Pancreas (tissue), 10 donors: Measurements from ENCODE around the gene CDIPT. TPM values are rescaled to one million over a fixed set of nuclear protein-coding genes. Genes with fewer than 3 reads are reported as not detected.

Source experiments
- ATAC-seq, 4 donors: fragments of 200-7000 bp; cut with Tn5 transposase; one replicate each; pipeline versions ENCODE4 v1.8.0 to v1.9.1; 2020; ENCODE audit warnings: mild to moderate bottlenecking in 4 of 4, moderate library complexity in 4 of 4
- DNase-seq, 6 donors: peaks; one replicate each; pipeline ENCODE4 v3.0.0-alpha.2; 2020
- FAIRE-seq: peaks from 2 replicates; lab custom pipeline; 2012; peaks lifted over from hg19 to GRCh38; lab: Jason Lieb, UNC
- H3K27ac ChIP-seq, 4 donors: fragments of 200-600 bp; sonication (generic); 1 replicate in 3 of 4; 2 replicates in 1 of 4; pipeline versions ENCODE4 v1.5.0 to v1.8.0; 2020
- H3K27me3 ChIP-seq, 4 donors: fragments of 200-600 bp; one replicate each; pipeline ENCODE4 v1.8.0; 2021
- H3K36me3 ChIP-seq, 3 donors: fragments of 200-600 bp; sonication (generic) in 1 of 3; one replicate each; pipeline versions ENCODE4 v1.5.0 to v1.8.0; 2020 to 2021
- H3K4me1 ChIP-seq, 3 donors: fragments of 200-600 bp; one replicate each; pipeline ENCODE4 v1.8.0; 2021
- H3K4me3 ChIP-seq, 4 donors: fragments of 200-600 bp; sonication (generic) in 2 of 4; one replicate each; pipeline versions ENCODE4 v1.5.0 to v1.8.0; 2020 to 2021
- H3K9me3 ChIP-seq, 4 donors: fragments of 200-600 bp; one replicate each; pipeline ENCODE4 v1.8.0; 2021
- WGBS, 2 donors: extraction: QIAGEN DNeasy Blood & Tissue Kit; methylation state at CpG; one replicate each; pipeline ENCODE4 v1.1.7; 2013; 5-methylcytosine and 5-hydroxymethylcytosine counted together
- intact Hi-C, 3 donors: fragments of 100-400 bp; cut with DNase I; formaldehyde crosslinking; loops; one replicate each; pipeline versions ENCODE4 v1.11.1 to v1.14.2; 2022
- polyA plus RNA-seq, 2 donors: library from polyadenylated mRNA; stranded (reverse); fragments of 200-250 nt; gene quantifications; one replicate each; pipeline ENCODE4 v1.2.3, GENCODE V29; 2013
- total RNA-seq, 6 donors: library from RNA; stranded (reverse); fragmentation: NEBNext Ultra II Directional in 4 of 6; extraction: Animal tissue kit (Norgen Biotek cat#: 25700) in 4 of 6; gene quantifications; one replicate each; pipeline versions ENCODE4 v1.2.1 to v1.2.4, GENCODE V29; 2021 to 2023
- TF ChIP-seq, protein P1 (sequence below), 4 donors: fragments of 200-600 bp; sonication (generic) in 3 of 4; IDR thresholded peaks; one replicate each; pipeline versions ENCODE4 v1.5.0 to v1.8.0; 2021; ENCODE audit warnings: antibody characterized with exemption in 4 of 4
- donor health status: healthy with polysubstance abuse.
- donor health status: DM: no; HTN: no; CAD: no; lungs with moderate emphysema.
- donor health status: DM: no; HTN: no; CAD: no.
- donor health status: control.
- donor health status: control.
- donor health status: Bipolar disorder and iron deficiency.
- donor health status: DM: yes; HTN: yes; CAD: no.
- donor health status: DM: no; HTN: no; CAD: no.
- donor health status: DM: no; HTN: no; CAD: no.
- donor health status: DM: yes; HTN: yes; CAD: no.

CDIPT gene
- total and polyA plus RNA-seq, 8 donors = 31.9 to 69.8 (median 43.6) TPM

DNA sequence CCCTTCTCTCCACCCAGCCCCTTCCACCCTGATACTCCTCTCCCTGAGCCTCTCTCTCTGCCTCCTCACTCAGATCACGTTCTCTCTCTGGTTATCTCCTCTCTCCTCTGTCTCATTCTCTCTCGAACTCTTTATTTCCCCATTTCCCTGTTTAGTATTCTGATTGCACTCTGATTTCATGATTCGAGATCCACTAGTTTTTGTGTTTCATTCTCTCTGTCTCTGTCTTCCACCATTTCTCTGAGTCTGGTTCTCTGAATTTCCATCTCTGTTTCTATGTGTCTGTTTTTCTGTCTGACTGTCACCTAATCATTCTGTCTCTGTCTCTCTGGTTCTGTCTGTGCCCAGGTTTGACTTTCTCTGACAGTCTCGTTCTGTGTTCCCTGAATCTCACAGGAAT, 34.3 kb upstream of the CDIPT start:
- H3K9me3 ChIP-seq = no peaks in the 10 kb centered on the region
- no peak overlapping the region for H3K4me3 ChIP-seq
- FAIRE-seq = no peak
- H3K4me1 ChIP-seq = peaks cover 0 to 5% (median 4%) of the 10 kb centered on the region in 3 donors
- no peaks in the 10 kb centered on the region for H3K27me3 ChIP-seq
- intact Hi-C loops = no loop called here
- DNase-seq = no peak
- whole genome bisulfite sequencing, 2 donors = 69 to 85% methylated on average over 4 of the region's 4 CpGs
- H3K36me3 ChIP-seq = no peaks in the 10 kb centered on the region
- TF ChIP-seq, protein P1, sequence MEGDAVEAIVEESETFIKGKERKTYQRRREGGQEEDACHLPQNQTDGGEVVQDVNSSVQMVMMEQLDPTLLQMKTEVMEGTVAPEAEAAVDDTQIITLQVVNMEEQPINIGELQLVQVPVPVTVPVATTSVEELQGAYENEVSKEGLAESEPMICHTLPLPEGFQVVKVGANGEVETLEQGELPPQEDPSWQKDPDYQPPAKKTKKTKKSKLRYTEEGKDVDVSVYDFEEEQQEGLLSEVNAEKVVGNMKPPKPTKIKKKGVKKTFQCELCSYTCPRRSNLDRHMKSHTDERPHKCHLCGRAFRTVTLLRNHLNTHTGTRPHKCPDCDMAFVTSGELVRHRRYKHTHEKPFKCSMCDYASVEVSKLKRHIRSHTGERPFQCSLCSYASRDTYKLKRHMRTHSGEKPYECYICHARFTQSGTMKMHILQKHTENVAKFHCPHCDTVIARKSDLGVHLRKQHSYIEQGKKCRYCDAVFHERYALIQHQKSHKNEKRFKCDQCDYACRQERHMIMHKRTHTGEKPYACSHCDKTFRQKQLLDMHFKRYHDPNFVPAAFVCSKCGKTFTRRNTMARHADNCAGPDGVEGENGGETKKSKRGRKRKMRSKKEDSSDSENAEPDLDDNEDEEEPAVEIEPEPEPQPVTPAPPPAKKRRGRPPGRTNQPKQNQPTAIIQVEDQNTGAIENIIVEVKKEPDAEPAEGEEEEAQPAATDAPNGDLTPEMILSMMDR (IDR thresholded peaks at IDR 0.05) = no peak
- no peak overlapping the region for H3K27ac ChIP-seq
- no peak for ATAC-seq

DNA sequence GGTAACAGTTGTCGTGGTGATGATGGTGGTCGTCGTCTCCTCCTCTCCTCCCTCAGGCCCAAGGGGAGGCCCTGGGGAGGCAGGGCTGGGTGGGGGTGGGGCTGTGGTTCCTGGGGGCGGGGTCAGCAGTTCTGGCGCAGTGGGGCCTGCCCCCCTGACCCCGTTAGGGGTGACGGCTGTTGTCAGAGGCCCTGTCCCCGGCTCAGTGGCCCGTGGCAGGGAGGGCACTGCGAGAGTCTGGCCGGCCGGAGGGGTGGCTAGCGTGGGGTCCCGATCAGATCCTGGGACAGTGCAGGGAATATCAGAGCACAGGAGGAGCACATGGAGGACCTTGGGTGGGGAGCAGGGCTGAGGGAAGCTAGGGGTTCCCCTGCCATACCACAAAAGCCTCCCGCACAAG, 33.8 kb upstream of the CDIPT start:
- no peak for DNase-seq
- H3K27me3 ChIP-seq = no peaks in the 10 kb centered on the region
- WGBS, 2 donors = 65 to 75% methylated on average over 9 to 15 of the region's 15 CpGs
- no peak overlapping the region for H3K27ac ChIP-seq
- intact Hi-C loops = no loop called here
- no peaks in the 10 kb centered on the region for H3K36me3 ChIP-seq
- H3K4me3 ChIP-seq = no peak overlapping the region
- H3K4me1 ChIP-seq = peaks cover 0 to 5% (median 4%) of the 10 kb centered on the region in 3 donors
- no peak for ATAC-seq
- no peak for FAIRE-seq
- TF ChIP-seq, protein P1 (IDR thresholded peaks at IDR 0.05) = no peak
- H3K9me3 ChIP-seq = no peaks in the 10 kb centered on the region

- H3K27me3 ChIP-seq = no peaks in the 10 kb centered on the region
- ATAC-seq (no peak), DNase-seq (no peak), FAIRE-seq (no peak)
- no peaks in the 10 kb centered on the region for H3K36me3 ChIP-seq
- no peak overlapping the region for H3K4me3 ChIP-seq
- H3K27ac ChIP-seq = no peak overlapping the region
- 64 to 66% methylated on average over 4 of the region's 4 CpGs for WGBS, 2 donors
- no peaks in the 10 kb centered on the region for H3K9me3 ChIP-seq
- TF ChIP-seq, protein P1 (IDR thresholded peaks at IDR 0.05) = no peak
- H3K4me1 ChIP-seq = peaks cover 0 to 4% (median 0%) of the 10 kb centered on the region in 3 donors
- intact Hi-C loops = no loop called here
Observed at GRCh38 chr16:29894352-29894751, 31.3 kb upstream of the CDIPT start.

DNA sequence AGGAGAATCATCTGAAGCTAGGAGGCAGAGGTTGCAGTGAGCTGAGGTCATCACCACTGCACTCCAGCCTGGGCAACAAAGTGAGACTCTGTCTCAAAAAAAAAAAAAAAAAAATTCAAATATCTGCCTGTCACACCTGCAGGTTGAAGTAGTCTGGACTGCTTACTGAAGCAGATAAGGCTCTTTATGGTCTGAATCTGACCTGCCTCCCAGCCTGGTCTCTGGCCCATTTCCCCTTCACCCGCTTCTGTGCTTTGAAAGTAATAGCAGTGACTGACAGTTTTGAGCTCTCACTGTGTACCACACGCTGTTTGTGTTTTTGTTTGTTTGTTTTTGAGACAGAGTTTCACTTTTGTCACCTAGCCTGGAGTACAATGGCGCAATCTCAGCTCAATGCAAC, 30.5 kb upstream of the CDIPT start:
- Histone ChIP-seq H3K27ac (no peak overlapping the region), H3K9me3 (no peaks in the 10 kb centered on the region), H3K27me3 (no peaks in the 10 kb centered on the region), H3K4me3 (no peak overlapping the region), H3K36me3 (no peaks in the 10 kb centered on the region), H3K4me1 (peaks cover 0 to 2% (median 0%) of the 10 kb centered on the region in 3 donors)
- DNase-seq = no peak
- no peak for ATAC-seq
- intact Hi-C loops = no loop called here
- no peak for FAIRE-seq
- TF ChIP-seq, protein P1 (IDR thresholded peaks at IDR 0.05) = no peak
- 92 to 97% methylated on average over 3 of the region's 3 CpGs for WGBS, 2 donors

GRCh38 chr16:29892458-29892813, 29.4 kb upstream of the CDIPT start:
- FAIRE-seq (no peak), ATAC-seq (no peak), DNase-seq (no peak)
- Histone ChIP-seq H3K36me3 (no peaks in the 10 kb centered on the region), H3K27me3 (no peaks in the 10 kb centered on the region), H3K4me1 (no peaks in the 10 kb centered on the region), H3K9me3 (no peaks in the 10 kb centered on the region), H3K27ac (no peak overlapping the region), H3K4me3 (no peak overlapping the region)
- intact Hi-C loops = no loop called here
- TF ChIP-seq, protein P1 (IDR thresholded peaks at IDR 0.05) = no peak
- 90% methylated on average over 6 of the region's 6 CpGs for WGBS, 2 donors
